OCI-LY7 (cell line): ENCODE data around the gene TEX28.

Source experiments
- EZH2phosphoT487 ChIP-seq: fragments of 200-600 bp; sonication (generic); IDR thresholded peaks from 2 replicates; pipeline ENCODE4 v1.6.1; 2018; ENCODE audit warnings: low read depth, borderline replicate concordance, mild to moderate bottlenecking, mixed run types, antibody characterized with exemption, low read length, moderate library complexity, mixed read lengths
- TF ChIP-seq, protein P1 (sequence below): fragments of 200-600 bp; sonication (generic); conservative IDR thresholded peaks from 2 replicates; pipeline ENCODE4 v1.5.1; 2014; ENCODE audit warnings: mild to moderate bottlenecking, antibody characterized with exemption, low read length, moderate library complexity, mixed read lengths

- TF ChIP-seq, protein P1, sequence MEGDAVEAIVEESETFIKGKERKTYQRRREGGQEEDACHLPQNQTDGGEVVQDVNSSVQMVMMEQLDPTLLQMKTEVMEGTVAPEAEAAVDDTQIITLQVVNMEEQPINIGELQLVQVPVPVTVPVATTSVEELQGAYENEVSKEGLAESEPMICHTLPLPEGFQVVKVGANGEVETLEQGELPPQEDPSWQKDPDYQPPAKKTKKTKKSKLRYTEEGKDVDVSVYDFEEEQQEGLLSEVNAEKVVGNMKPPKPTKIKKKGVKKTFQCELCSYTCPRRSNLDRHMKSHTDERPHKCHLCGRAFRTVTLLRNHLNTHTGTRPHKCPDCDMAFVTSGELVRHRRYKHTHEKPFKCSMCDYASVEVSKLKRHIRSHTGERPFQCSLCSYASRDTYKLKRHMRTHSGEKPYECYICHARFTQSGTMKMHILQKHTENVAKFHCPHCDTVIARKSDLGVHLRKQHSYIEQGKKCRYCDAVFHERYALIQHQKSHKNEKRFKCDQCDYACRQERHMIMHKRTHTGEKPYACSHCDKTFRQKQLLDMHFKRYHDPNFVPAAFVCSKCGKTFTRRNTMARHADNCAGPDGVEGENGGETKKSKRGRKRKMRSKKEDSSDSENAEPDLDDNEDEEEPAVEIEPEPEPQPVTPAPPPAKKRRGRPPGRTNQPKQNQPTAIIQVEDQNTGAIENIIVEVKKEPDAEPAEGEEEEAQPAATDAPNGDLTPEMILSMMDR: no peak
- no peak for TF ChIP-seq EZH2phosphoT487
Observed at GRCh38 chrX:154329294-154329693, 34.4 kb upstream of the TEX28 start.
